ENCODE results near the gene PKIB. TPM values are rescaled to one million over a fixed set of nuclear protein-coding genes. Genes with fewer than 3 reads are reported as not detected.
"Not testable (repeated sequence)": the region's sequence is repeated elsewhere in the genome, so short reads cannot be mapped to it uniquely, and the experiment has no call there.

Gene PKIB
- total RNA-seq, 1 donor from 2014 or later: 15.3 TPM

DNA sequence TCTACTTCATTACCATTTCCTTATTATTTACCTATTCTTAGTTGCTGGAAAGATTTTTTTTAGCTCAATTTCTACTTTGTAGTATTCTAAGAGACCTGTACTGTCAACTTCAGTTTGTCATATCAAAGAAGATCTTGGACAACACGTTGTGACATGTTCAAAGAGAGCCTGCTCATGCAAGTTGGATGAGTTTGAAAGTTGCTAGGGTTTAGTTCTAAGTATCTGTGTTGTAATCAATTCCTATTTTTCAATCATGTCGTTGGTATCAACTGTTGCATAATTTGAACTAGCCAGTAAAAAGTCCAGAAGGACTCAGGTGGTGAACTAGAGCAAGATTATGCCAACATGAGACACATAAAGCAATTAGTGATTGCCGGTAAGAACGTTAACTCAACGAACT, 30.2 kb downstream of the PKIB start:
- Histone ChIP-seq H3K4me3 (ENCODE audit: low read depth, low read length) (no peak overlapping the region), H3K36me3 (ENCODE audit: control insufficient read depth, insufficient read depth, low read length) (no peaks in the 10 kb centered on the region), H3K27me3 (ENCODE audit: control insufficient read depth, insufficient read depth, low read length) (no peaks in the 10 kb centered on the region)
- DNase-seq (ENCODE audit: low read depth): no peak
- TF ChIP-seq, protein P1, sequence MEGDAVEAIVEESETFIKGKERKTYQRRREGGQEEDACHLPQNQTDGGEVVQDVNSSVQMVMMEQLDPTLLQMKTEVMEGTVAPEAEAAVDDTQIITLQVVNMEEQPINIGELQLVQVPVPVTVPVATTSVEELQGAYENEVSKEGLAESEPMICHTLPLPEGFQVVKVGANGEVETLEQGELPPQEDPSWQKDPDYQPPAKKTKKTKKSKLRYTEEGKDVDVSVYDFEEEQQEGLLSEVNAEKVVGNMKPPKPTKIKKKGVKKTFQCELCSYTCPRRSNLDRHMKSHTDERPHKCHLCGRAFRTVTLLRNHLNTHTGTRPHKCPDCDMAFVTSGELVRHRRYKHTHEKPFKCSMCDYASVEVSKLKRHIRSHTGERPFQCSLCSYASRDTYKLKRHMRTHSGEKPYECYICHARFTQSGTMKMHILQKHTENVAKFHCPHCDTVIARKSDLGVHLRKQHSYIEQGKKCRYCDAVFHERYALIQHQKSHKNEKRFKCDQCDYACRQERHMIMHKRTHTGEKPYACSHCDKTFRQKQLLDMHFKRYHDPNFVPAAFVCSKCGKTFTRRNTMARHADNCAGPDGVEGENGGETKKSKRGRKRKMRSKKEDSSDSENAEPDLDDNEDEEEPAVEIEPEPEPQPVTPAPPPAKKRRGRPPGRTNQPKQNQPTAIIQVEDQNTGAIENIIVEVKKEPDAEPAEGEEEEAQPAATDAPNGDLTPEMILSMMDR (IDR thresholded peaks at IDR 0.05; ENCODE audit: insufficient read depth, low read length, poor library complexity, severe bottlenecking): no peak

DNA sequence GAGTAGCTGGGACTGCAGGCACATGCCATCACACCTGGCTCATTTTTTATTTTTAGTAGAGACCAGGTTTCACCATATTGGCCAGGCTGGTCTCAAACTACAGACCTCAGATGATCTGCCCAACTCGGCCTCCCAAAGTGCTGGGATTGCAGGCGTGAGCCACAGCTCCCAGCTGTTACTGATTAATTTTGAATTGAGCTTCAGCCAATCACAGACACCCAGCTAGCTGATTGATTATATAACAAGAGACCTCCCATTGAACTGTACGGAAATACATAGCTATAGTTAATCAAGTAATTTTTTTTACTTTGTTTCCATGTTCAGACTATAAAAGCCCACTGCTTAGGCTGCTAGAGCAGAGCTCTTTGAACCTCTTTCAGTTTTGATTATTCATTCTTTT, 31.6 kb downstream of the PKIB start:
- no peak for DNase-seq (ENCODE audit: low read depth)
- TF ChIP-seq, protein P1 (IDR thresholded peaks at IDR 0.05; ENCODE audit: insufficient read depth, low read length, poor library complexity, severe bottlenecking): no peak
- no peaks in the 10 kb centered on the region for H3K36me3 ChIP-seq (ENCODE audit: control insufficient read depth, insufficient read depth, low read length)

GRCh38 chr6:122642604-122643003, 32.4 kb downstream of the PKIB start:
- H3K36me3 ChIP-seq (ENCODE audit: control insufficient read depth, insufficient read depth, low read length); DNase-seq (ENCODE audit: low read depth); H3K27me3 ChIP-seq (ENCODE audit: control insufficient read depth, insufficient read depth, low read length); H3K4me3 ChIP-seq (ENCODE audit: low read depth, low read length): not testable (repeated sequence)

More for the DNA sequence above, 31.6 kb downstream of the PKIB start:
- Histone ChIP-seq H3K27me3 (ENCODE audit: control insufficient read depth, insufficient read depth, low read length) (no peaks in the 10 kb centered on the region), H3K4me3 (ENCODE audit: low read depth, low read length) (no peak overlapping the region)

GRCh38 chr6:122645256-122645655, 35.1 kb downstream of the PKIB start:
- Histone ChIP-seq H3K27me3 (ENCODE audit: control insufficient read depth, insufficient read depth, low read length) (no peaks in the 10 kb centered on the region), H3K4me3 (ENCODE audit: low read depth, low read length) (no peak overlapping the region), H3K36me3 (ENCODE audit: control insufficient read depth, insufficient read depth, low read length) (no peaks in the 10 kb centered on the region)
- no peak for DNase-seq (ENCODE audit: low read depth)
- TF ChIP-seq, protein P1 (IDR thresholded peaks at IDR 0.05; ENCODE audit: insufficient read depth, low read length, poor library complexity, severe bottlenecking): no peak

DNA sequence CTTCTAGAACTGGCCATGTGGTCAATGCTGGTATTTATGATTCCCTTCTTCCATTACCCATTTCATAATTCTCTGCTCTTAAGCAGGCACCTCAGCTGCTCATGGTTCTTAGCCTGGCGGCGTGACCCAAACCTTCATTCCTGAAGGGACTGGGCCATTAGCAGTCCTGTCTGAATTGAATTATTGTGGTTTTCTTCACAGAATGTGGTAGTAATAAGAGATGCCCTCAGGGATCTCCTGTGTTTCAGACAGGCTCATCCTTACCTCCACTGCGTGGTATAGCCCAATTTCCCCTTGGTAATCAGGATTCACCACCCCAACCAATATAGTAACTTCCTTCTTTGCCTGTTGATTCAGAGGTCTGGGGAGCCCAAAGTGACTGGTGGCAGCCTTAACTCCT, 37.6 kb downstream of the PKIB start:
- H3K36me3 ChIP-seq (ENCODE audit: control insufficient read depth, insufficient read depth, low read length): no peaks in the 10 kb centered on the region
- DNase-seq (ENCODE audit: low read depth): no peak
- TF ChIP-seq, protein P1 (IDR thresholded peaks at IDR 0.05; ENCODE audit: insufficient read depth, low read length, poor library complexity, severe bottlenecking): no peak
- H3K27me3 ChIP-seq (ENCODE audit: control insufficient read depth, insufficient read depth, low read length): no peaks in the 10 kb centered on the region
- no peak overlapping the region for H3K4me3 ChIP-seq (ENCODE audit: low read depth, low read length)

DNA sequence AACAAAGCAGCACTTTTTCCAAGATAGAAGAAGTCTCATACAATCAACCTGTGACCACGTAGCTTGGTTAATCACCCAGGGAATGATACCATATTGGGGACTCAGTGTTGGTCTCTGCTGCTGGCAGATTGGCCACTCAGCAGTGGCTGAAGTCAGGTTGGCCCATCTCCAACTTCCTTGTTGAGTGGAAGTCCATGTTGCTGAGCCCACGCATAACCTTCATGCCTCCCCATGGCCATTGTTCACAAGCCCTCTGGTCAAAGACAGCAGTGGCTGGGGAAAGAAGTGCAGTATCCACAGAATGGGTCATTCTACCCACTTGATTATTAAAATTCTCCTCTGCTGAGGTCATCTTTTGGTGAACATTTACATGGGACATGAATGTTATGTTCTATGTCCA, 38.5 kb downstream of the PKIB start:
- Histone ChIP-seq H3K27me3 (ENCODE audit: control insufficient read depth, insufficient read depth, low read length) (no peaks in the 10 kb centered on the region), H3K36me3 (ENCODE audit: control insufficient read depth, insufficient read depth, low read length) (no peaks in the 10 kb centered on the region), H3K4me3 (ENCODE audit: low read depth, low read length) (no peak overlapping the region)
- TF ChIP-seq, protein P1 (IDR thresholded peaks at IDR 0.05; ENCODE audit: insufficient read depth, low read length, poor library complexity, severe bottlenecking): no peak
- no peak for DNase-seq (ENCODE audit: low read depth)

Measured in kidney epithelial cell (primary cell).